SK-N-SH (cell line): ENCODE results near the gene MRPL55. TPM values are rescaled to one million over a fixed set of nuclear protein-coding genes. Genes with fewer than 3 reads are reported as not detected.
A peak's percentile ranks its signal among the peaks of the same experiment; 100 is the strongest.

Experiments
- CTCF ChIA-PET: fragments of 300-600, 350-600 bp; formaldehyde crosslinking; extraction: SDS; loops from one replicate; lab custom pipeline; 2021; lab: Yijun Ruan, JAX
- POLR2A ChIA-PET: fragments of 350-600 bp; sonication (Branson Sonifier 250); formaldehyde crosslinking; extraction: SDS; loops from one replicate; lab custom pipeline; 2020; ENCODE audit warnings: antibody characterized with exemption, inconsistent platforms; lab: Yijun Ruan, JAX
- DNase-seq: peaks from one replicate; pipeline ENCODE4 v3.0.0; 2012
- H2AFZ ChIP-seq: fragments of 200-600 bp; sonication (generic); 2 replicates; pipeline ENCODE4 v1.8.1; 2016; ENCODE audit warnings: antibody characterized with exemption, mild to moderate bottlenecking, low read depth
- H3F3A ChIP-seq: fragments of 200-600 bp; sonication (generic); replicated peaks from 2 replicates; pipeline ENCODE3; 2016; ENCODE audit warnings: antibody characterized with exemption, mild to moderate bottlenecking; ENCODE audit not compliant: insufficient read depth
- H3K27ac ChIP-seq, 2 experiments: fragments of 200-500 bp in 1 of 2; fragments of 200-600 bp in 1 of 2; sonication (Bioruptor generic) in 1 of 2; sonication (generic), shearing (Covaris generic) in 1 of 2; 2 replicates each; pipeline versions ENCODE4 v1.5.1 to v1.6.1; 2014 to 2016; ENCODE audit warnings: low read depth in 2 of 2, inconsistent platforms in 1 of 2, low read length in 1 of 2, mild to moderate bottlenecking in 1 of 2, mixed read lengths in 1 of 2
- H3K27me3 ChIP-seq: fragments of 200-600 bp; sonication (generic), shearing (Covaris generic); 2 replicates; pipeline ENCODE4 v1.6.1; 2016; ENCODE audit warnings: mixed run types; ENCODE audit not compliant: insufficient read depth
- H3K36me3 ChIP-seq, 2 experiments: fragments of 200-500 bp in 1 of 2; fragments of 200-600 bp in 1 of 2; sonication (Bioruptor generic) in 1 of 2; sonication (generic) in 1 of 2; replicated peaks in 1 of 2; 2 replicates each; pipeline versions ENCODE3 to v1.5.1; 2014 to 2016; ENCODE audit warnings: low read length in 1 of 2, mild to moderate bottlenecking in 1 of 2; ENCODE audit not compliant: insufficient read depth in 2 of 2, control insufficient read depth in 1 of 2
- H3K4me1 ChIP-seq, 2 experiments: fragments of 200-500 bp in 1 of 2; fragments of 200-600 bp in 1 of 2; sonication (Bioruptor generic) in 1 of 2; sonication (generic), shearing (Covaris generic) in 1 of 2; 2 replicates each; pipeline versions ENCODE4 v1.5.1 to v1.6.1; 2014 to 2016; ENCODE audit warnings: low read depth in 1 of 2, low read length in 1 of 2, mixed run types in 1 of 2; ENCODE audit not compliant: insufficient read depth in 2 of 2, control insufficient read depth in 1 of 2
- H3K4me2 ChIP-seq: fragments of 200-600 bp; sonication (generic), shearing (Covaris generic); 2 replicates; pipeline ENCODE4 v1.6.1; 2017; ENCODE audit warnings: mixed run types
- H3K4me3 ChIP-seq, 2 experiments: fragments of 200-500 bp in 1 of 2; fragments of 200-600 bp in 1 of 2; sonication (Bioruptor generic) in 1 of 2; sonication (generic), shearing (Covaris generic) in 1 of 2; 2 replicates each; pipeline versions ENCODE4 v1.5.1 to v1.8.1; 2014 to 2016; ENCODE audit warnings: low read depth in 2 of 2, inconsistent platforms in 1 of 2, low read length in 1 of 2, mild to moderate bottlenecking in 1 of 2, mixed read lengths in 1 of 2, moderate library complexity in 1 of 2
- H3K79me2 ChIP-seq: fragments of 200-600 bp; sonication (generic); 2 replicates; pipeline ENCODE4 v1.8.1; 2017; ENCODE audit warnings: mild to moderate bottlenecking; ENCODE audit not compliant: insufficient read depth
- H3K9ac ChIP-seq: fragments of 200-600 bp; sonication (generic); 2 replicates; pipeline ENCODE4 v1.6.1; 2017; ENCODE audit warnings: mixed run types
- H3K9me2 ChIP-seq: fragments of 200-600 bp; sonication (generic); 2 replicates; pipeline ENCODE4 v1.6.1; 2017; ENCODE audit warnings: mixed run types
- H3K9me3 ChIP-seq: fragments of 200-600 bp; sonication (generic); 2 replicates; pipeline ENCODE4 v1.6.1; 2017; ENCODE audit warnings: mixed run types, mild to moderate bottlenecking, moderate library complexity
- H4K20me1 ChIP-seq: fragments of 200-600 bp; sonication (generic); 2 replicates; pipeline ENCODE4 v1.6.1; 2017; ENCODE audit warnings: mild to moderate bottlenecking, mixed run types; ENCODE audit not compliant: insufficient read depth
- CHD2 ChIP-seq: fragments of 150-350 bp; IDR thresholded peaks from 2 replicates; pipeline ENCODE4 v1.6.1; 2018; ENCODE audit warnings: low read length; ENCODE audit not compliant: partially characterized antibody
- EP300 ChIP-seq, 2 experiments: IDR thresholded peaks; 2 replicates each; pipeline versions ENCODE4 v1.4.0 to v1.6.1; 2012; ENCODE audit warnings: borderline replicate concordance in 1 of 2, low read depth in 1 of 2, low read length in 1 of 2
- EZH2phosphoT487 ChIP-seq: fragments of 200-600 bp; sonication (generic); IDR thresholded peaks from 2 replicates; pipeline ENCODE4 v1.6.1; 2017; ENCODE audit warnings: low read depth, mixed run types, mild to moderate bottlenecking, antibody characterized with exemption, moderate library complexity, borderline replicate concordance
- FOSL2 ChIP-seq: IDR thresholded peaks from 2 replicates; pipeline ENCODE4 v1.4.0; 2012; ENCODE audit warnings: low read depth, mild to moderate bottlenecking, moderate library complexity, borderline replicate concordance
- FOXJ3 ChIP-seq: sonication (generic); formaldehyde crosslinking; IDR thresholded peaks from 2 replicates; pipeline ENCODE4 v1.5.1; 2020; ENCODE audit warnings: mild to moderate bottlenecking, missing genetic modification reagents
- FOXM1 ChIP-seq: IDR thresholded peaks from 2 replicates; pipeline ENCODE4 v1.4.0; 2012; ENCODE audit warnings: low read depth, mild to moderate bottlenecking
- GABPA ChIP-seq: IDR thresholded peaks from 2 replicates; pipeline ENCODE4 v1.4.0; 2012; ENCODE audit warnings: low read depth, mild to moderate bottlenecking
- IRF3 ChIP-seq: fragments of 150-350 bp; IDR thresholded peaks from 2 replicates; pipeline ENCODE4 v1.6.1; 2016; ENCODE audit warnings: mild to moderate bottlenecking, low read depth, low read length
- MAX ChIP-seq: IDR thresholded peaks from 2 replicates; pipeline ENCODE4 v1.4.0; 2012; ENCODE audit warnings: low read depth
- MEF2A ChIP-seq: IDR thresholded peaks from 2 replicates; pipeline ENCODE4 v1.4.0; 2012; ENCODE audit warnings: low read depth, borderline replicate concordance
- NFIC ChIP-seq: IDR thresholded peaks from 2 replicates; pipeline ENCODE4 v1.4.0; 2012; ENCODE audit warnings: borderline replicate concordance
- NRF1 ChIP-seq: IDR thresholded peaks from 2 replicates; pipeline ENCODE4 v1.6.1; 2012; ENCODE audit warnings: low read depth, mild to moderate bottlenecking, low read length
- POLR2AphosphoS5 ChIP-seq: IDR thresholded peaks from 2 replicates; pipeline ENCODE4 v1.6.1; 2012; ENCODE audit warnings: low read depth, low read length
- RAD21 ChIP-seq: IDR thresholded peaks from 2 replicates; pipeline ENCODE4 v1.6.1; 2012; ENCODE audit warnings: mild to moderate bottlenecking, low read length
- RCOR1 ChIP-seq: fragments of 150-350 bp; IDR thresholded peaks from 2 replicates; pipeline ENCODE4 v1.6.1; 2017; ENCODE audit warnings: antibody characterized with exemption, low read length
- RFX5 ChIP-seq: IDR thresholded peaks from 2 replicates; pipeline ENCODE4 v1.6.1; 2012; ENCODE audit warnings: mild to moderate bottlenecking, improper control_type of control experiment, low read length
- SIN3A ChIP-seq: IDR thresholded peaks from 2 replicates; pipeline ENCODE4 v1.6.1; 2012; ENCODE audit warnings: low read depth, mild to moderate bottlenecking, low read length, moderate library complexity, borderline replicate concordance
- SMC3 ChIP-seq: IDR thresholded peaks from 2 replicates; pipeline ENCODE4 v1.6.1; 2012; ENCODE audit warnings: low read depth, low read length, improper control_type of control experiment
- TAF1 ChIP-seq: IDR thresholded peaks from 2 replicates; pipeline ENCODE4 v1.6.1; 2012; ENCODE audit warnings: low read depth, mild to moderate bottlenecking, low read length, moderate library complexity, borderline replicate concordance
- TCF12 ChIP-seq: IDR thresholded peaks from 2 replicates; pipeline ENCODE4 v1.4.0; 2012
- USF2 ChIP-seq: fragments of 150-350 bp; IDR thresholded peaks from 2 replicates; pipeline ENCODE4 v1.6.1; 2017; ENCODE audit warnings: antibody characterized with exemption, low read length, low read depth, borderline replicate concordance
- WGBS: methylation state at CpG from one replicate; pipeline ENCODE4 v1.1.6; 2017; ENCODE audit warnings: low lambda C conversion rate; 5-methylcytosine and 5-hydroxymethylcytosine counted together
- polyA plus RNA-seq, 3 experiments: library from polyadenylated mRNA; depleted of rRNA; stranded (reverse); fragments of >200 nt; gene quantifications; 2 replicates each; pipeline ENCODE4 v1.2.3, GENCODE V29; 2012

The MRPL55 gene
- polyA plus RNA-seq, 1 of the 3 experiments (the other 2 are of a cell fraction) = 75.3 TPM

GRCh38 chr1:228095161-228095560, 13.9 kb downstream of the MRPL55 start:
- peaks cover 16% of the 10 kb centered on the region for H3F3A ChIP-seq
- no peaks in the 10 kb centered on the region; a peak in 2 of 4 replicates for H3K4me1 ChIP-seq
- no peak overlapping the region for H3K4me2 ChIP-seq
- 72% methylated on average over 4 of the region's 4 CpGs for WGBS
- peaks cover 52 to 57% of the 10 kb centered on the region in 2 experiments for H3K36me3 ChIP-seq
- H3K27me3 ChIP-seq = no peaks in the 10 kb centered on the region
- CTCF ChIA-PET = no interaction called here
- H3K9me2 ChIP-seq = no peaks in the 10 kb centered on the region
- no peak overlapping the region for H2AFZ ChIP-seq
- H3K4me3 ChIP-seq = no peak overlapping the region
- H3K9me3 ChIP-seq = no peaks in the 10 kb centered on the region
- POLR2A ChIA-PET = interaction anchor here (0.6 kb wide), 1 partner anchor 12 kb away, joined by 4 read pairs; no protein-coding TSS in a partner anchor
- no peak overlapping the region for H3K9ac ChIP-seq
- TF ChIP-seq GABPA (no peak), SMC3 (no peak), TAF1 (no peak), MAX (no peak), EP300 (IDR thresholded peaks at IDR 0.05; ENCODE audit: borderline replicate concordance in 1 of 2, low read depth in 1 of 2, low read length in 1 of 2) (no peak), CHD2 (no peak), POLR2AphosphoS5 (no peak), SIN3A (no peak), RAD21 (no peak), NFIC (no peak), RFX5 (no peak), EZH2phosphoT487 (no peak), IRF3 (no peak), USF2 (no peak), NRF1 (no peak)
- TF ChIP-seq, all 33 proteins: peak for 0
- DNase-seq = peak; percentile 8
- peaks cover 100% of the 10 kb centered on the region for H3K79me2 ChIP-seq
- no peak overlapping the region for H3K27ac ChIP-seq
- peaks cover 100% of the 10 kb centered on the region for H4K20me1 ChIP-seq

- H3K27me3 ChIP-seq = no peaks in the 10 kb centered on the region
- POLR2A ChIA-PET = interaction anchor here (0.6 kb wide), 1 partner anchor 13 kb away, joined by 4 read pairs; no protein-coding TSS in a partner anchor
- H3F3A ChIP-seq = peaks cover 10% of the 10 kb centered on the region
- H3K79me2 ChIP-seq = peaks cover 100% of the 10 kb centered on the region
- no peaks in the 10 kb centered on the region for H3K9me2 ChIP-seq
- H3K4me3 ChIP-seq = no peak overlapping the region
- no peak overlapping the region for H2AFZ ChIP-seq
- no peak overlapping the region for H3K4me2 ChIP-seq
- H3K36me3 ChIP-seq = peaks cover 46 to 55% of the 10 kb centered on the region in 2 experiments
- peak; percentile 10 for DNase-seq
- H3K9me3 ChIP-seq = no peaks in the 10 kb centered on the region
- no peaks in the 10 kb centered on the region; a peak in 2 of 4 replicates for H3K4me1 ChIP-seq
- TF ChIP-seq FOSL2 (no peak), MEF2A (no peak), RCOR1 (no peak), FOXJ3 (no peak), TCF12 (no peak), FOXM1 (no peak), RAD21 (no peak)
- CTCF ChIA-PET = interaction anchor here (0.6 kb wide), 1 partner anchor 106 kb away, joined by 3 read pairs; no protein-coding TSS in a partner anchor
- no peak overlapping the region for H3K27ac ChIP-seq
- WGBS = 92% methylated on average over 13 of the region's 13 CpGs
- peaks cover 100% of the 10 kb centered on the region for H4K20me1 ChIP-seq
- no peak overlapping the region for H3K9ac ChIP-seq
Measured at GRCh38 chr1:228094432-228095016, 14.6 kb downstream of the MRPL55 start.
